CD4-positive, alpha-beta T cell treated with Interleukin-2 at 100 ng/mL for 4 hours (primary cell): Measurements from ENCODE around the gene SEPTIN6.

ENCODE experiments used
- DNase-seq: peaks from one replicate; pipeline ENCODE4 v3.0.0-alpha.2; 2020; ENCODE audit warnings: low spot score

The SEPTIN6 gene

DNA sequence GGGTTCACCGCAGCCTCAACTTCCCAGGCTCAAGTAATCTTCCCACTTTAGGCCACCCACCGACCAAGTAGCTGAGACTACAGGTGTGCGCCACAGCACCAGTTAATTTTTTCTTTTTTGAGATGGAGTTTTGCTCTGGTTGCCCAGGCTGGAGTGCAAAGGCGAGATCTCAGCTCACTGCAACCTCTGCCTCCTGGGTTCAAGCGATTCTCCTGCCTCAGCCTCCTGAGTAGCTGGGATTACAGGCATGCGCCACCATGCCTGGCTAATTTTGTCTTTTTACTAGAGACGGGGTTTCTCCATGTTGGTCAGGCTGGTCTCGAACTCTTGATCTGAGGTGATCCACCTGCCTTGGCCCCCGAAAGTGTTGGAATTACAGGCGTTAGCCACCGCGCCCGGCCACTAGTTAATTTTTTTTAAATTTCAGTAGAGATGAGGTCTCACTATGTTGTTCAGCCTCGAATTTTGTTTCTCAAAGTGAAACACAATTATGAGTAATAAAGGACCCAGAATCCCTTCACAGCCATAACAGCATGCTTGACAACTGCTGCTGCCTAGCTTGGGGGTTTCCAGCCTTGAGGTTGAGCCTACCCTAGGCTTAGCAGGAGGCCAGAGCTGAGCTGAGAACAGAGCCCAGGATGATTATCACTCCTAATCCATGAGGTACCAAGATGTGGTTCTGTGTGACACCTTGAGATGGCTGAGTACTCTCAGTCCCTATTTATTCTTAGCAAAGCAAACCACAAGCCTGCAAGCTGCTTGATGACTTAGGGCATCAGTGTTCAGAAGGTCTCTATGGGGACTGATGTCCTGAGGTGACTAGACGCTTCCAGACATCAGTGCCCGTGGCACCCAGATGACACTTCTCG lies 45.2 kb downstream of the SEPTIN6 start:
- DNase-seq: peak; percentile 82

DNA sequence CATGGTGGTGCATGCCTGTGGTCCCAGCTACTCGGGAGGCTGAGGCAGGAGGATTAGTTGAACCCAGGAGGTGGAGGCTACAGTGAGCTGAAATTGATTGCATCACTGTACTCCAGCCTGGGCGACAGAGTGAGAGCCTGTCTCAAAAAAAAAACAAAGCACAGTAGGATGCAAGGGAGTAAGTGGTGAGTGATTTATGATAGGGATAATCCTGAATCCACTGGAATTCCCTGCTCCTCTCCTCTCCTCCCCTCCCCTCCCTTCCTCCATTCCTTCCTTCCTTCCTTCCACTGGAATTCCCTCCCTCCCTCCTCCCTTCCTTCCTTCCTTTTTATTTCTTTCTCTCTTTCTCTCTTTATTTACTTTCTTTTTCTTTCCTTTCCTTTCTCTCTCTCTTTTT lies 45.9 kb downstream of the SEPTIN6 start:
- DNase-seq: no peak

DNA sequence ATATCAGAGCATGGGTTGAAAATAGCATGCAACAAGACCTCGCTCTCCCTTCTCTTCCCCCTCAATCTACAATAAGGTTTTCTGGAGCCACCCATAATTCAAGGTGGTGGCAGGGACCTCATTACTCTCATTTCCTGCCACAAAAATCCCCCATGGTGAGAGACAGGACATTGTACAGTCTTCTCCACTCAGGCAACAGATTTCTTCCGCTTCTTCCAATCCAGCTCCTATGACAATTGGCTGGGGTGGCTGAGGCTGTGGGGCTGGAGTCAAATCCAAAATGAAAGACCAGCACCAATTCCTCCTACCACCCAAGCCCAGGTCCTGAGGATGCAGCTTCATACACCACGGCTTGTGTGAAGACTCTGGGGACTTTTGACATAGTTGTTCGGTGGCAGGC lies 46.5 kb downstream of the SEPTIN6 start:
- no peak for DNase-seq

DNA sequence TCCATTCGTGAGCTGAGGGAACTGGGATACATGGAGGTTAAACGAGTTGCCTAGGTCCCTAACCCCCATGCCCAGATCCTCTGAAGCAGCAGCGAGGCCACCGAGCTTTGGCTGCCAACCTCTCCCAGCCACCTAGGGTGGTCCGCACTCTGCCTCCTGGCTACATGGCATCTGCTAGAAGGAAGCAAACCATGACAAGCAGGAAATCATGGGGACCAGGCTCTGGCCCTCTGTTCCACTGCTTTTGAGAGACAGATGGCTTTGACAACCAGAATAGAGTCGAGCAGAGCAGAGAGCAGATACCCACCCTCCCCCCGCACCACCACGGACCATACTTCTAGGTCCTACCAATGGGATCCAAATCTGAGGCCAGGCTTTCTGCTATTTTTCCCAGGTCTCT lies 49.3 kb downstream of the SEPTIN6 start:
- no peak for DNase-seq
